Measurements from ENCODE around the gene BCL7A.
"Not testable (repeated sequence)": the region's sequence is repeated elsewhere in the genome, so short reads cannot be mapped to it uniquely, and the experiment has no call there.

Gene BCL7A

DNA sequence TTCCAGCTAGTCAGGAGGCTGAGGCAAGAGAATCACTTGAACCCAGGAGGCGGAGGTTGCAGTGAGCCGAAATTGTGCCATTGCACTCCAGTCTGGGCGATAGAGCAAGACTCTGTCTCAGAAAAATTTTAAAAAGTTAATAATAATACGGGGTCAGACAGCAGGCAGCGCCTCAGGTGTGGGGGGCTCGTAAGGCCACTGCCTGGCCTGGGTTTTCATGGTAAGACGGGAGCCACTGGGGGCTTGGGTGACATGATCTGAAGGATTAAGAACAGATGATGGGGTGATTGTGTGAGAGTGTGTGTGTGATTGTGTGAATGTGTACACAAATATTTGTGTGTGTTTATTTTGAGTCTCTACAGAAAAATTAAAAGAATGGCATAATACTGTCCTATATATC is 23.6 kb downstream of the BCL7A start:
- Histone ChIP-seq H3K4me3 (no peak overlapping the region), H3K36me3 (replicated peaks) (peaks cover 38% of the 10 kb centered on the region), H3K4me1 (no peaks in the 10 kb centered on the region), H3K27me3 (ENCODE audit: low read depth) (no peaks in the 10 kb centered on the region), H3K9me3 (no peaks in the 10 kb centered on the region)
- in situ Hi-C loops (cut with MboI; ENCODE audit: low sequenced_read_pairs): no loop called here
- DNase-seq (ENCODE audit: low spot score in 2 of 2): no peak

DNA sequence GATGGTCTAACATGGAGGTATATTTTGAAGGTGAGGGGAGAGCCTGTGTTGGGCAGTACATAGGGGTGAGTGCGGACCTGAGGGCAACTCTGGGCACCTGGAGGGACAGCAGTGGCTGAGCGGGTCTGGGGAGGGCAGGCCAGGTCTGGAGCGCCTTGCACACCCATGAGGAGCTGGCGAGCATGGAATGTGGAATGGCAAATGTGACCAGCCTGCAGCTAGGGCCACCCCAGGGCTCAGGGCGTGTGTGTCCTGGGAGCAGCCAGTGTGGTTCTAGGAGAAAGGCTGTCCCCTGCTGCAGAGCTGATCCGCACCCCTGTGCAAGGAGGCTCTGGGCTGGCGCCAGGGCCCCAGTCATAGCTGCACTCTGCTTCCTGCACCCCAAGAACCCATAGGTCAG is 24.5 kb downstream of the BCL7A start:
- in situ Hi-C loops (cut with MboI; ENCODE audit: low sequenced_read_pairs): no loop called here
- no peaks in the 10 kb centered on the region for H3K4me1 ChIP-seq
- H3K4me3 ChIP-seq: no peak overlapping the region
- H3K9me3 ChIP-seq: no peaks in the 10 kb centered on the region
- H3K36me3 ChIP-seq (replicated peaks): peaks cover 39% of the 10 kb centered on the region
- no peaks in the 10 kb centered on the region for H3K27me3 ChIP-seq (ENCODE audit: low read depth)
- DNase-seq (ENCODE audit: low spot score in 2 of 2): no peak

GRCh38 chr12:122048151-122048550 is 26.5 kb downstream of the BCL7A start:
- no peaks in the 10 kb centered on the region for H3K27me3 ChIP-seq (ENCODE audit: low read depth)
- H3K4me3 ChIP-seq: no peak overlapping the region
- in situ Hi-C loops (cut with MboI; ENCODE audit: low sequenced_read_pairs): no loop called here
- H3K4me1 ChIP-seq: no peaks in the 10 kb centered on the region
- no peaks in the 10 kb centered on the region for H3K9me3 ChIP-seq
- H3K36me3 ChIP-seq (replicated peaks): peaks cover 37% of the 10 kb centered on the region
- no peak for DNase-seq (ENCODE audit: low spot score in 2 of 2)

DNA sequence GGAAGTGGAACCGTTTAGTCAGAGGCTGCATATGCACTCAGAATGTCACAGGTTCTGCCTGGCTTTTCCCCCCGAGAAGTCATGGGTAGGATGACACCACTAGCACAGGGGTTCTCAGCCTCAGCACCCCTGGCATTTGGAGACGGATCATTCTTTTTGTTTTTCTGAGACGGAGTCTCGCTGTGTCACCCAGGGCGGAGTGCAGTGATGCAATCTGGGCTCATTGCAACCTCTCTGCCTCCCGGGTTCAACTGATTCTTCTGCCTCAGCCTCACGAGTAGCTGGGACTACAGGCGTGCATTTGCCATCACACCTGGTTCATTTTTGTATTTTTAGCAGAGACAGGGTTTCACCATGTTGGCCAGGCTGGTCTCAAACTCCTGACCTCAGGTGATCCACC is 28.1 kb downstream of the BCL7A start:
- Histone ChIP-seq H3K27me3 (ENCODE audit: low read depth) (no peaks in the 10 kb centered on the region), H3K4me1 (no peaks in the 10 kb centered on the region), H3K9me3 (no peaks in the 10 kb centered on the region), H3K36me3 (replicated peaks) (peaks cover 33% of the 10 kb centered on the region), H3K4me3 (no peak overlapping the region)
- in situ Hi-C loops (cut with MboI; ENCODE audit: low sequenced_read_pairs): loop anchor here (10.0 kb wide), 1 partner anchor 145 kb away; no protein-coding TSS in a partner anchor
- DNase-seq (ENCODE audit: low spot score in 2 of 2): no peak

- Histone ChIP-seq H3K4me1 (no peaks in the 10 kb centered on the region), H3K4me3 (no peak overlapping the region), H3K27me3 (ENCODE audit: low read depth) (no peaks in the 10 kb centered on the region), H3K36me3 (replicated peaks) (peaks cover 35% of the 10 kb centered on the region), H3K9me3 (no peaks in the 10 kb centered on the region)
- in situ Hi-C loops (cut with MboI; ENCODE audit: low sequenced_read_pairs): loop anchor here (10.0 kb wide), 1 partner anchor 144 kb away; no protein-coding TSS in a partner anchor
- DNase-seq (ENCODE audit: low spot score in 2 of 2): no peak
These were observed 29.0 kb downstream of the BCL7A start for GRCh38 chr12:122050706-122051105.

DNA sequence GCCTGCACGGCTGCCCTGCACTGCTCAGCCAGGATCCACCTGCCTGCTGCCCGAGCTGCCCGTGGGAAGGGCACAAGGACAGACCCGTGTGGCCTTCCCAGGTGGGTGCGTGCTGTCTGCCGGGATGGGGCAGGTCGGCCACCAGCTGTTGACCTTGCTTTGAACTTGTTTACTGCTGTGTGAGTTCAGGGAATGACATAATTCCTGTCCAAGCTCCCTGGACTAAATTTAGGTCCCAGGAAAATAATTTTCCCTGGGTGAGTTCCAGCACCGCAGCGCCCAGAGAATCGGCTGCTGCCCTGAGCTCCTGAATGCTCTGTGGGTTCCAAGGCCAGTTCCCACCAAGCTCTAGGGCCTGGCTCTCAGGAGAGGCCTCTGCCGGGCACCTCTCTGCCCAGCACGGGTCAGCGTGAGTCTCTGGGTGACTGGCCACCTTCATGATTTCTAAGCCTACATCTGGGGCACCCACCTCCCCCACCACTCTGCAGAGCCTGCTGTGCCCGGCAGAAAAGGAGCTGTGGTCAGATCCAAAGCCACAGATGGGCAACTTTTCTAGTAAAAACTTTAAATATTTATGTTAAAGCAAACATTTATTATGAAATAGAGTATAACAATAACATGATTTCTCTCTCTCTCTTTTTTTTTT is 29.7 kb downstream of the BCL7A start:
- in situ Hi-C loops (cut with MboI; ENCODE audit: low sequenced_read_pairs): loop anchor here (10.0 kb wide), 1 partner anchor 143 kb away; no protein-coding TSS in a partner anchor
- H3K4me1 ChIP-seq: no peaks in the 10 kb centered on the region
- H3K9me3 ChIP-seq: no peaks in the 10 kb centered on the region
- no peak overlapping the region for H3K4me3 ChIP-seq
- DNase-seq (ENCODE audit: low spot score in 2 of 2): no peak
- no peaks in the 10 kb centered on the region for H3K27me3 ChIP-seq (ENCODE audit: low read depth)
- H3K36me3 ChIP-seq (replicated peaks): peaks cover 37% of the 10 kb centered on the region

GRCh38 chr12:122052285-122052684 is 30.6 kb downstream of the BCL7A start:
- in situ Hi-C loops (cut with MboI; ENCODE audit: low sequenced_read_pairs): loop anchor here (10.0 kb wide), 1 partner anchor 143 kb away; no protein-coding TSS in a partner anchor
- Histone ChIP-seq H3K9me3 (no peaks in the 10 kb centered on the region), H3K4me3 (no peak overlapping the region), H3K27me3 (ENCODE audit: low read depth) (no peaks in the 10 kb centered on the region), H3K36me3 (replicated peaks) (peaks cover 41% of the 10 kb centered on the region), H3K4me1 (no peaks in the 10 kb centered on the region)
- DNase-seq (ENCODE audit: low spot score in 2 of 2): no peak

- Histone ChIP-seq H3K4me1 (no peaks in the 10 kb centered on the region), H3K36me3 (replicated peaks) (peaks cover 47% of the 10 kb centered on the region), H3K4me3 (no peak overlapping the region), H3K9me3 (no peaks in the 10 kb centered on the region), H3K27me3 (ENCODE audit: low read depth) (no peaks in the 10 kb centered on the region)
- in situ Hi-C loops (cut with MboI; ENCODE audit: low sequenced_read_pairs): loop anchor here (5.0 to 10.0 kb wide), 2 partner anchors 67 to 140 kb away; no protein-coding TSS in a partner anchor
- DNase-seq (ENCODE audit: low spot score in 2 of 2): no peak
These were observed 33.3 kb downstream of the BCL7A start for GRCh38 chr12:122054842-122055520.

GRCh38 chr12:122056406-122056805 is 34.7 kb downstream of the BCL7A start:
- not testable (repeated sequence) for H3K9me3 ChIP-seq; H3K4me3 ChIP-seq; DNase-seq (ENCODE audit: low spot score in 2 of 2); H3K27me3 ChIP-seq (ENCODE audit: low read depth); H3K4me1 ChIP-seq
- in situ Hi-C loops (cut with MboI; ENCODE audit: low sequenced_read_pairs): loop anchor here (5.0 to 10.0 kb wide), 2 partner anchors 66 to 138 kb away; no protein-coding TSS in a partner anchor
- peaks cover 47% of the 10 kb centered on the region for H3K36me3 ChIP-seq (replicated peaks)

GRCh38 chr12:122057007-122057735 is 35.5 kb downstream of the BCL7A start:
- peaks cover 47% of the 10 kb centered on the region for H3K36me3 ChIP-seq (replicated peaks)

GRCh38 chr12:122057769-122058168 is 36.1 kb downstream of the BCL7A start:
- in situ Hi-C loops (cut with MboI; ENCODE audit: low sequenced_read_pairs): loop anchor here (5.0 to 10.0 kb wide), 2 partner anchors 65 to 137 kb away; no protein-coding TSS in a partner anchor
- H3K9me3 ChIP-seq: no peaks in the 10 kb centered on the region

More at GRCh38 chr12:122057007-122057735, 35.5 kb downstream of the BCL7A start:
- no peaks in the 10 kb centered on the region for H3K4me1 ChIP-seq
- in situ Hi-C loops (cut with MboI; ENCODE audit: low sequenced_read_pairs): loop anchor here (5.0 to 10.0 kb wide), 2 partner anchors 65 to 138 kb away; no protein-coding TSS in a partner anchor
- H3K27me3 ChIP-seq (ENCODE audit: low read depth): no peaks in the 10 kb centered on the region
- no peaks in the 10 kb centered on the region for H3K9me3 ChIP-seq
- H3K4me3 ChIP-seq: no peak overlapping the region
- no peak for DNase-seq (ENCODE audit: low spot score in 2 of 2)

DNA sequence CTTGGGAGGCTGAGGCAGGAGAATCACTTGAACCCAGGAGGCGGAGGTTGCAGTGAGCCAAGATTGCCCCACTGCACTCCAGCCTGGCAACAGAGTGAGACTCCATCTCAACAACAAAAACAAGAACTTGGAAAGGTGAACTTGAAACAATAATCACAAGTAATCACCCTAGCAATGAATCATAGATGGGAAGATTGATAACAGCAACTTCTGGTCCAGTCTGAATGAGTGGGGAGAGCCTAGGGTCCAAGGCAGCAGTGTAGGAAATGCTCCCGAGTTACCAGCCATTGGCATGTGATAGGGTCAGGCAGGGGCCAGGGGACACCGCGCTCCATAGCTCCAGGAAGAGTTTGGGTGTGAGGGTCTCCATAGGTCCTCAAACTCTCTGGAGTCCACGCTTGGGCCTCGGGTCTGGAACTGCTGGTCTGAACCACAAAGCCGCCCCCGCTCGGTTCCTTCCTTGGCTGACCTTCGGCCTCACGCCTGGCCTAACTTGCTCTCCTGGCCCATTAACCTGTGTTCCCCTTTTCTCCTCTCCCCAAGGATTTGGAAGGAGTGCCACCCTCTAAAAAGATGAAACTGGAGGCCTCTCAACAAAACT is 37.0 kb downstream of the BCL7A start:
- Histone ChIP-seq H3K36me3 (replicated peaks) (peaks cover 47% of the 10 kb centered on the region), H3K4me3 (no peak overlapping the region), H3K4me1 (peaks cover 3% of the 10 kb centered on the region), H3K27me3 (ENCODE audit: low read depth) (no peaks in the 10 kb centered on the region), H3K9me3 (no peaks in the 10 kb centered on the region)
- in situ Hi-C loops (cut with MboI; ENCODE audit: low sequenced_read_pairs): loop anchor here (5.0 to 10.0 kb wide), 2 partner anchors 64 to 136 kb away; no protein-coding TSS in a partner anchor
- no peak for DNase-seq (ENCODE audit: low spot score in 2 of 2)

More at GRCh38 chr12:122057769-122058168, 36.1 kb downstream of the BCL7A start:
- Histone ChIP-seq H3K4me3 (no peak overlapping the region), H3K27me3 (ENCODE audit: low read depth) (no peaks in the 10 kb centered on the region), H3K4me1 (no peaks in the 10 kb centered on the region), H3K36me3 (replicated peaks) (peaks cover 47% of the 10 kb centered on the region)
- DNase-seq (ENCODE audit: low spot score in 2 of 2): no peak

Measured in HAP-1 (cell line).